Ovary (tissue), 9 donors: Measurements from ENCODE around the gene VPS25. TPM values are rescaled to one million over a fixed set of nuclear protein-coding genes. Genes with fewer than 3 reads are reported as not detected.
"Not testable (repeated sequence)": the region's sequence is repeated elsewhere in the genome, so short reads cannot be mapped to it uniquely, and the experiment has no call there.

Experiments used
- DNase-seq, 5 donors: peaks; one replicate each; pipeline ENCODE4 v3.0.0-alpha.2; 2019 to 2020
- H3K27ac ChIP-seq, 2 donors: fragments of 200-600 bp; one replicate each; pipeline versions ENCODE4 v1.5.1 to v1.8.0; 2019 to 2022
- H3K27me3 ChIP-seq: fragments of 200-600 bp; one replicate; pipeline ENCODE4 v1.8.0; 2022
- H3K36me3 ChIP-seq: fragments of 200-600 bp; sonication (generic); one replicate; pipeline ENCODE4 v1.5.1; 2019
- H3K4me1 ChIP-seq: one replicate; pipeline ENCODE4 v1.8.1; 2013; ENCODE audit warnings: mild to moderate bottlenecking, moderate library complexity; ENCODE audit not compliant: insufficient read depth
- H3K4me3 ChIP-seq: fragments of 200-600 bp; sonication (generic); one replicate; pipeline ENCODE4 v1.5.1; 2017
- H3K9me3 ChIP-seq, 2 donors: fragments of 200-600 bp in 1 of 2; sonication (generic) in 1 of 2; one replicate each; pipeline versions ENCODE4 v1.5.1 to v1.8.1; 2013 to 2019; ENCODE audit warnings: mild to moderate bottlenecking in 1 of 2, moderate library complexity in 1 of 2
- CTCF ChIP-seq, 3 donors: fragments of 450-650 bp in 2 of 3; fragments of 200-600 bp in 1 of 3; IDR thresholded peaks; one replicate each; pipeline versions ENCODE4 v1.5.1 to v1.8.0; 2016 to 2022; ENCODE audit warnings: antibody characterized with exemption in 3 of 3, mild to moderate bottlenecking in 1 of 3
- EP300 ChIP-seq: sonication (generic); formaldehyde crosslinking; IDR thresholded peaks from one replicate; pipeline ENCODE4 v1.6.1; 2017; ENCODE audit warnings: antibody characterized with exemption
- POLR2A ChIP-seq: fragments of 450-650 bp; IDR thresholded peaks from one replicate; pipeline ENCODE4 v1.6.1; 2017; ENCODE audit warnings: antibody characterized with exemption, mild to moderate bottlenecking, moderate library complexity
- WGBS, 3 donors: extraction: QIAGEN DNeasy Blood & Tissue Kit in 1 of 3; methylation state at CpG; one replicate each; pipeline versions ENCODE4 v1.1.5 to v1.1.7; 2013 to 2017; 5-methylcytosine and 5-hydroxymethylcytosine counted together
- intact Hi-C, 4 donors: fragments of 100-400 bp; cut with DNase I; formaldehyde crosslinking; loops; one replicate each; pipeline versions ENCODE4 v1.11.0 to v1.15.1; 2022 to 2023
- polyA plus RNA-seq, 2 donors: library from polyadenylated mRNA; stranded (reverse); fragments of 200-250 nt in 1 of 2; fragments of 350-450 nt in 1 of 2; fragmentation: Illumina TruSeq in 1 of 2; extraction: RNeasy Lipid Tissue Mini Kit (QIAGEN cat#74804) in 1 of 2; gene quantifications; one replicate each; pipeline ENCODE4 v1.2.3, GENCODE V29; 2013 to 2014
- total RNA-seq, 7 donors: library from RNA; depleted of rRNA in 2 of 7; stranded (reverse); fragments of >200 nt in 2 of 7; fragmentation: NEBNext Ultra II Directional in 3 of 7; extraction: Animal tissue kit (Norgen Biotek cat#: 25700) in 3 of 7; gene quantifications; one replicate each; pipeline versions ENCODE4 v1.1.0 to v1.2.4, GENCODE V29; 2016 to 2023
- donor health status: DM: no; HTN: no; CAD: no; lungs with moderate emphysema.
- donor health status: DM: no; HTN: no; CAD: no.
- donor health status: Bipolar disorder and iron deficiency.
- donor health status: DM: yes; HTN: yes; CAD: no.
- donor health status: DM: no; HTN: no; CAD: no.
- donor health status: DM: yes; HTN: yes; CAD: no.

VPS25 gene
- total and polyA plus RNA-seq, 9 donors, result 33.7 to 56.5 (median 36.5) TPM

- Histone ChIP-seq H3K27ac (no peak overlapping the region), H3K4me3 (no peak overlapping the region), H3K36me3 (no peaks in the 10 kb centered on the region), H3K4me1 (no peaks in the 10 kb centered on the region), H3K27me3 (no peaks in the 10 kb centered on the region), H3K9me3 (no peaks in the 10 kb centered on the region)
- intact Hi-C loops, result loop anchor here in 1 of 4 donors (10.0 kb wide), 1 partner anchor 183 kb away; no protein-coding TSS in a partner anchor
- no peak for DNase-seq
- no peak for TF ChIP-seq CTCF (IDR thresholded peaks at IDR 0.05)
- no peak for TF ChIP-seq POLR2A
- TF ChIP-seq EP300, result no peak
Measured at GRCh38 chr17:42767512-42767911, 5.7 kb upstream of the VPS25 start.

GRCh38 chr17:42768006-42768405 is 5.2 kb upstream of the VPS25 start:
- intact Hi-C loops, result loop anchor here in 1 of 4 donors (10.0 kb wide), 1 partner anchor 183 kb away; no protein-coding TSS in a partner anchor
- not testable (repeated sequence) for DNase-seq, H3K36me3 ChIP-seq, H3K4me3 ChIP-seq, H3K27ac ChIP-seq, H3K27me3 ChIP-seq, H3K9me3 ChIP-seq, H3K4me1 ChIP-seq
- 44 to 47% (median 46%) methylated on average over 9 of the region's 9 CpGs for WGBS, 3 donors

- not testable (repeated sequence) for H3K4me1 ChIP-seq, H3K4me3 ChIP-seq, H3K27ac ChIP-seq, DNase-seq, H3K9me3 ChIP-seq, H3K36me3 ChIP-seq, H3K27me3 ChIP-seq
- 41 to 56% (median 46%) methylated on average over 10 of the region's 10 CpGs for WGBS, 3 donors
- intact Hi-C loops, result loop anchor here in 2 of 4 donors (10.0 kb wide), 2 partner anchors 65 to 185 kb away; no protein-coding TSS in a partner anchor
Measured at GRCh38 chr17:42769964-42770363, 3.3 kb upstream of the VPS25 start.

DNA sequence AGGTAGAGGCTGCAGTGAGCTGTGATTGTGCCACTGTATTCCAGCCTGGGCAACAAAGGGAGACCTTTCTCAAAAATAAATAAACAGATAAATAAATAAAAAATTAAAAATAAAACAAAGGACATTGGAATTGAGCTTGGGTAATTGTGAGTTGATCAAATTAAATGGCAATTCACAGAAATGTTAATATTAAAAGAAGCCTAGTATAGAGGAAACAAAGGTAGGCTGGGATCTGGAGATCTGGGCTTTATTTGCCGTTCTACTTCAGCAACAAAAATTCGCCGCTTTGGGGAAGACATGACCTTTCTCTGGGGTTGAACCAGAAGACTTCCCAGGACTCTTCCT is 332 bp upstream of the VPS25 start:
- DNase-seq, result no peak
- H3K36me3 ChIP-seq, result no peaks in the 10 kb centered on the region
- no peaks in the 10 kb centered on the region for H3K27me3 ChIP-seq
- intact Hi-C loops, result loop anchor here in 1 of 4 donors (10.0 kb wide), 1 partner anchor 68 kb away; no protein-coding TSS in a partner anchor
- H3K4me1 ChIP-seq, result peaks cover 2% of the 10 kb centered on the region
- H3K27ac ChIP-seq, result peak overlapping the region; percentile 48 to 84
- peak overlapping the region; percentile 80 for H3K4me3 ChIP-seq
- H3K9me3 ChIP-seq, result no peaks in the 10 kb centered on the region
- WGBS, 3 donors, result 0 to 4% (median 3%) methylated on average over 3 of the region's 3 CpGs
- no peak for TF ChIP-seq POLR2A
- no peak for TF ChIP-seq CTCF (IDR thresholded peaks at IDR 0.05)
- TF ChIP-seq EP300, result no peak

DNA sequence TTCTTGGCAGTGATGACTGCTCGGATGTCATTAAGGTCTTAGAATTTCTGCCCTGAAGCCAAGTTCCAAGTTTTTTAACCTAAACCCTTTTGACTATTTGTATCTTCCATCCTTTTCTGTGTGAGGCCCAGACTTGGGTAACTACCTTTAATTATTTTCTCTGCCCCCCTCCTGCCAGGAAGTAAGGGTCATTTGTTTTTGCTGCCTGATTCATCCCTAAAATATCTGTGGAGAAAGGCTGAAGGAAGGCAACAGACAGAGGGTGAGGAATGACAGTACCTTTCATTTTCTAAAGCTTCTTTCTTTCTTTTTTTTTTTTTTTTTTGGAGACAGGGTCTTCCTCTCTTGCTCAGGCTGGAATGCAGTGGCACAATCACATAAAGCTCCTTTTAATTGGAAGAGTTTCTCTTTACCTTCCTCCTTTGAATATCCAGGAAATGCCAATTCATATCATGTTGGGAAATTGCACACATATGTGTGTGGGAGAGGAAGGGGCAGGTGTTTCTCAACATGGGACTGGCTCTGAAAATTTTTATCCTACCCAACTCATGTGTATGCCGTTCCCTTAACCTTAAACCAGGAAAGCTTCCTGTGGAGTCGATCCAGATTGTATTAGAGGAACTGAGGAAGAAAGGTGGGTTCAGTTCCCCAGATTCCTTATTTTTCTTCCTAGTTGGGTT is 957 bp downstream of the VPS25 start:
- no peak for TF ChIP-seq EP300
- TF ChIP-seq CTCF (IDR thresholded peaks at IDR 0.05), result no peak
- no peak for TF ChIP-seq POLR2A
- intact Hi-C loops, result loop anchor here in 1 of 4 donors (10.0 kb wide), 1 partner anchor 69 kb away; no protein-coding TSS in a partner anchor
- Histone ChIP-seq H3K4me3 (peak overlapping the region; percentile 80), H3K36me3 (no peaks in the 10 kb centered on the region), H3K9me3 (no peaks in the 10 kb centered on the region), H3K4me1 (peaks cover 2% of the 10 kb centered on the region), H3K27ac (peak overlapping the region in 1 of 2 donors; percentile 84), H3K27me3 (no peaks in the 10 kb centered on the region)
- DNase-seq, result no peak
- 67 to 79% (median 67%) methylated on average over 3 of the region's 3 CpGs for WGBS, 3 donors
